HG03103 (cell line): ENCODE results near the gene TEX14.

ENCODE experiments used
- ATAC-seq: cut with Tn5 transposase; IDR thresholded peaks from one replicate; pipeline ENCODE4 v1.9.1; 2021; ENCODE audit warnings: low read depth; ENCODE audit not compliant: unreplicated experiment

TEX14 gene

GRCh38 chr17:58530655-58531054, 161.2 kb downstream of the TEX14 start:
- no peak for ATAC-seq

GRCh38 chr17:58529275-58529674, 162.6 kb downstream of the TEX14 start:
- no peak for ATAC-seq

GRCh38 chr17:58528443-58528842, 163.4 kb downstream of the TEX14 start:
- no peak for ATAC-seq

- no peak for ATAC-seq
These were observed 163.9 kb downstream of the TEX14 start for GRCh38 chr17:58527949-58528348.

- no peak for ATAC-seq
These were observed 164.5 kb downstream of the TEX14 start for GRCh38 chr17:58527306-58527705.

- no peak for ATAC-seq
These were observed 166.6 kb downstream of the TEX14 start for GRCh38 chr17:58525239-58525638.

- no peak for ATAC-seq
These were observed 170.2 kb downstream of the TEX14 start for GRCh38 chr17:58521680-58522079.

- no peak for ATAC-seq
These were observed 170.9 kb downstream of the TEX14 start for GRCh38 chr17:58520843-58521430.

- peak; percentile 72 for ATAC-seq
These were observed 173.8 kb downstream of the TEX14 start for GRCh38 chr17:58517928-58518609.

- ATAC-seq, result no peak
These were observed 174.4 kb downstream of the TEX14 start for GRCh38 chr17:58517378-58517927.

- ATAC-seq, result no peak
These were observed 175.0 kb downstream of the TEX14 start for GRCh38 chr17:58516644-58517377.

- no peak for ATAC-seq
These were observed 176.6 kb downstream of the TEX14 start for GRCh38 chr17:58515286-58515685.

GRCh38 chr17:58514770-58515157, 177.1 kb downstream of the TEX14 start:
- no peak for ATAC-seq

GRCh38 chr17:58513965-58514769, 177.7 kb downstream of the TEX14 start, which contains the start of gene MTMR4:
Gene MTMR4, minus strand, starts transcription at chr17:58514638. Its CDS starts 231 bp downstream, at chr17:58514407.
- no peak for ATAC-seq

- no peak for ATAC-seq
These were observed 178.4 kb downstream of the TEX14 start for GRCh38 chr17:58513267-58513964.

GRCh38 chr17:58510075-58510474, 181.8 kb downstream of the TEX14 start:
- no peak for ATAC-seq

GRCh38 chr17:58508341-58509067, 183.3 kb downstream of the TEX14 start:
- no peak for ATAC-seq

GRCh38 chr17:58507123-58507634, 184.7 kb downstream of the TEX14 start:
- no peak for ATAC-seq
